Fibroblast of skin of right quadriceps (primary cell): ENCODE results near the gene ZCCHC10.
A peak's percentile ranks its signal among the peaks of the same experiment; 100 is the strongest.
"Not testable (repeated sequence)": the region's sequence is repeated elsewhere in the genome, so short reads cannot be mapped to it uniquely, and the experiment has no call there.

Experiments
- DNase-seq: peaks from one replicate; pipeline ENCODE4 v3.0.0-alpha.2; 2013

Gene ZCCHC10

GRCh38 chr5:132972436-132972828 is 53.9 kb downstream of the ZCCHC10 start:
- not testable (repeated sequence) for DNase-seq

GRCh38 chr5:132971483-132972435 is 54.6 kb downstream of the ZCCHC10 start:
- DNase-seq = peak; percentile 75

GRCh38 chr5:132965120-132965519 is 61.2 kb downstream of the ZCCHC10 start:
- no peak for DNase-seq

GRCh38 chr5:132963171-132964104 is 62.9 kb downstream of the ZCCHC10 start, which contains the start of gene AFF4:
Gene AFF4 (minus strand): TSS chr5:132963634. CDS start chr5:132937189, 26,445 bp downstream.
- peak; percentile 96 for DNase-seq

GRCh38 chr5:132962429-132963021 is 63.8 kb downstream of the ZCCHC10 start:
- DNase-seq = peak; percentile 66

GRCh38 chr5:132961887-132962286 is 64.5 kb downstream of the ZCCHC10 start:
- DNase-seq = peak; percentile 58

GRCh38 chr5:132961123-132961815 is 65.1 kb downstream of the ZCCHC10 start:
- DNase-seq = not testable (repeated sequence)

GRCh38 chr5:132956166-132956799 is 70.1 kb downstream of the ZCCHC10 start:
- not testable (repeated sequence) for DNase-seq

- DNase-seq = no peak
Observed at GRCh38 chr5:132953710-132954109, 72.6 kb downstream of the ZCCHC10 start.

GRCh38 chr5:132952829-132953228 is 73.5 kb downstream of the ZCCHC10 start:
- DNase-seq = no peak

- DNase-seq = no peak
Observed at GRCh38 chr5:132951897-132952296, 74.5 kb downstream of the ZCCHC10 start.

- no peak for DNase-seq
Observed at GRCh38 chr5:132949136-132949535, 77.2 kb downstream of the ZCCHC10 start.

- peak; percentile 79 for DNase-seq
Observed at GRCh38 chr5:132947671-132948070, 78.7 kb downstream of the ZCCHC10 start.
